HG03066 (cell line): ENCODE measurements around the gene CELF5.
"Not testable (repeated sequence)": the region's sequence is repeated elsewhere in the genome, so short reads cannot be mapped to it uniquely, and the experiment has no call there.

Source experiments
- ATAC-seq: cut with Tn5 transposase; IDR thresholded peaks from one replicate; pipeline ENCODE4 v1.9.1; 2021; ENCODE audit warnings: low read depth; ENCODE audit not compliant: unreplicated experiment

CELF5 gene

GRCh38 chr19:3206216-3206953, 18.1 kb upstream of the CELF5 start:
- no peak for ATAC-seq

DNA sequence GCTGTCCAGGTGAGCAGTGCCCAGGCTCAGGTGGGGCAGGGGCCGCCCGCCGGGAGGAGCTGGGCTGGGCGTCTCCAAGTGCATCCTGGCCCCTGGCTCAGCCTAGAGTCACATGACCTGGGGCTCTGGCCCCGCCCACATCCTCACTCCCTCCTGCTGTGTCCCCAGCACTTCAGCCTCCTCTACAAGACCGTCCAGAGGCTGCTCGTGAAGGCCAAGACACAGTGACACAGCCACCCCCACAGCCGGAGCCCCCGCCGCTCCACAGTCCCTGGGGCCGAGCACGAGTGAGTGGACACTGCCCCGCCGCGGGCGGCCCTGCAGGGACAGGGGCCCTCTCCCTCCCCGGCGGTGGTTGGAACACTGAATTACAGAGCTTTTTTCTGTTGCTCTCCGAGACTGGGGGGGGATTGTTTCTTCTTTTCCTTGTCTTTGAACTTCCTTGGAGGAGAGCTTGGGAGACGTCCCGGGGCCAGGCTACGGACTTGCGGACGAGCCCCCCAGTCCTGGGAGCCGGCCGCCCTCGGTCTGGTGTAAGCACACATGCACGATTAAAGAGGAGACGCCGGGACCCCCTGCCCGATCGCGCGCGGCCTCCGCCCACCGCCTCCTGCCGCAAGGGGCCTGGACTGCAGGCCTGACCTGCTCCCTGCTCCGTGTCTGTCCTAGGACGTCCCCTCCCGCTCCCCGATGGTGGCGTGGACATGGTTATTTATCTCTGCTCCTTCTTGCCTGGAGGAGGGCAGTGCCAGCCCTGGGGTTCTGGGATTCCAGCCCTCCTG, 16.8 kb upstream of the CELF5 start:
- ATAC-seq: no peak

- no peak for ATAC-seq
Measured at GRCh38 chr19:3208317-3209207, 15.9 kb upstream of the CELF5 start.

GRCh38 chr19:3210347-3211017, 14.0 kb upstream of the CELF5 start:
- ATAC-seq: no peak

GRCh38 chr19:3211191-3211590, 13.3 kb upstream of the CELF5 start:
- no peak for ATAC-seq

DNA sequence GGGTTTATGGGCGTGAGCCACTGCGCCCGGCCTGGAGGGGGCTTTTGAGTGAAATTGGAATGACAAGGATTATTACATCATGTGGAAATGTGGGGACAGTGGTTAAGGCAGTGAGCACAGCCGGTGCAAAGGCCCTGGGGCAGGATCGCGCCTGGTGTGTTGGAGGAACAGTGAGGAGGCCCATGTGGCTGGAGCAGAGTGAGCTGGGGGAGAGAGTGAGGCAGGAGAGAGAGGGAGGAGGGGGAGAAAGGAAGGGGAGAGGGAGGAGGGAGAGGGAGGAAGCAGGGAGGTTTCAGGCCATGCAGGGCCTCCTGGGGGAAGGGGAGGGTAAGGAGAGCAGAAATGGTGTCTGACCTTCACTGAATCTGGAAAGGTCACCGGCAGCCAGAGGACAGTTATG, 11.3 kb upstream of the CELF5 start:
- no peak for ATAC-seq

DNA sequence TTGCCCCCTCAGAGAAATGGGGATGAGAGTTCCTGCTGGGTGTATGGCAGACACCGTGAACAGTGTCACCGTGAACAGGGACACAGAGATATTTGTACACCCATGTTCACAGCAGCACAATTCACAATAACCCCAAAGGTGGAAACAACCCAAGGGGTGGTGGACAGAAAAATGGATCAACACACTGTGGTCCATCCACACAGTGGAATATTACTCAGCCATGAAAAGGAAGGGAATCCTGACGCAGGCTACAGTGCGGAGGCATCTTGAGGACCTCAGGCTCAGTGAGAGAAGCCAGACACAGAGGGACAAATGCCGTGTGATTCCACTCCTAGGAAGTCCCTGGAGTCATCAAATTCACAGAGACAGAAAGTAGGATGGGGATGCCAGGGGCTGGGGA, 7.6 kb upstream of the CELF5 start:
- ATAC-seq: no peak

- no peak for ATAC-seq
Measured at GRCh38 chr19:3220576-3220975, 3.9 kb upstream of the CELF5 start.

DNA sequence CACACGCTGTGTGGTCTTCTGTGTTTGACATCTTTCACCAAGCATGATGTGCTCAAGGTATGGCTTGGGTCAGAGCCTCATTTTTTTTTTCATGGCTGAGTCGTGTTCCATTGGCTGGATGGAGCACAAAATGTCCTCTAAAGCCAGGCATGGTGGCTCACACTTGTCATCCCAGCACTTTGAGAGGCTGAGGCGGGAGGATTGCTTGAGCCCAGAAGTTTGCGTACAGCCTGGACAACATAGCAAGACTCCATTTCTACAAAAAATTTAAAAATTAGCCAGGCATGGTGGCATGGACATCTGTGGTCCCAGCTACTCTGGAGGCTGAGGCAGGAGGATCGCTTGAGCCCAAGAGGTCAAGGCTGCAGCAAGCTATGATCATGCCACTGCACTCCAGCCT, 2.9 kb upstream of the CELF5 start:
- not testable (repeated sequence) for ATAC-seq

DNA sequence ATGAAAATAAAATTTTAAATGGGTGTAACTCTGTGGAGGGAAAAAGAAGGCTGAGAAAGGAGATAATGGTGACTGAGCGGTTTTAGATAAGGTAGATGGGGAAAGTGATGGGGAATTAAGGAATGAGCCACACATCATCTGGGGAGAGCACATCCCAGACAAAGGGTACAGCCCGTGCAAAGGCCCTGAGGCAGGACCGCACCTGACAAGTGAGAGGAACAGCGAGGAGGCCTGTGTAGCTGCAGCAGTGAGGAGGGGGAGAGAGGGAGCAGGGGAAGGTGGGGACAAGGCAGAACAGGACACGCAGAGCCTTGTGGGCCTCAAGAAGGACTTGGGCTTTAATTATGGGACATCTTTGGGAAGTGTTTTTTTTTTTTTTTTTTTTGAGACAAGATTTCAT, 1.8 kb upstream of the CELF5 start:
- no peak for ATAC-seq

DNA sequence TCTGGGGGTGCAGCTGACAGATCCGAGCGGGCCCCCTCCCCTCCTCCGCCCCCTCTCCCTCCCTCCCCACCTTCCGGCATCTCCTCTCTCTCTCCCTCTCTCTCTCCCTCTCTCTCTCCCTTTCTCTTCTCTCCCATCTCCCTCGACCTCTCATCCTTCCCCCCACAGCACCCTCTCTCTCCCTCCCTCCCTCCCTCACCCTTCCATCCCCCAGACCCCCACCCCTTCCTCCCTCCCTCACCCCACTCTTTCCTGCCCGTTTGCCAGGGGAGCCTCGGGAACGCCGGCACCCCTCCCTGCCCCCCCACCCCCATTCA, 666 bp downstream of the CELF5 start:
- no peak for ATAC-seq

DNA sequence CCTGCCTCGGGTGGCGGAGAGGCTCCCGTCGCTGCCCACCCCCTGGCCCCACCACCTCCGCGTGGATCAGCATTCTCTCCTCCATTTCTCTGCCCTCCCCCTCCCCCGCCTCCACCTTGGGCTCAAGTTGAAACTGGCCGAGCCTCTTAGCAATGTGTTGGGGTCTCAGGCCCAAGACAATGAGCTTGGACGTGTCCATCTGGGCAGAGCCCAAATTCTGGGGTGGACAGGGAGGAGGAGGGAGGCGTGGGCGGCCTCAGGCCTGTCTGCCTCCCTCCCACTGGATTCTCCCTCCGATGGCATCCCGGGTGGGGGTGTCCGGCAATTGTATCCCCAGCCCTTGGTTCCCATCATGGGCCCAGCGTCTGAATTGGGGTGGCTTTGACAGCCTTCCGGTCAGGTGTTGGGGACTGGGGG, 1.2 kb downstream of the CELF5 start:
- no peak for ATAC-seq

DNA sequence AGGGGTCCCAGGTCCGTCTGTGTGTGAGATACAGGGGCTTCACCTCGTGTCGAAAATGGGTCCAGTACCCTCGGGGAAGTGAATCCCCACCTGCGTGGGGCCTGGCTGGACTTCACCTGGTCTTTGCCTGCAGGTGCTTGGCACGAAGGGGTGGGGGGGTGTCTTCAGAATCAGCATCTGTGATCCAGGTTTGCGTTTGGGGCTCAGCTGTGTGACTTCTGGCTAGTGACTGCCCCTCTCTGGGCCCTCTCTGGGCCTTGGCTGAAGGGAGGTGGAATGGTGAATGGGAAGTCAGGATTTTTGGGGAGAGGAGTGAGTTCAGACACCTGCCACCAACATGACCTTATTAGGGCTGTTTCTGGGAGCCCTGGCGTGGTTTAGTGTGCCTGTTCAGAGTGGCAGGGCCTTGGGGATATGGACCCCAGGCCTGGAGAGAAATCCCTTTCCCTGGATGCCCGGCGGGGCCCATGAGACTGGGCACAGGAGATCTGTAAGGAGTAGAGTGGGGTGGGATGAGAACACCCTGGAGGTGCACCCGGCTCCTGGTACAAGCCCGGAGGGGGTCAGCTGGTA, 2.7 kb downstream of the CELF5 start:
- no peak for ATAC-seq

DNA sequence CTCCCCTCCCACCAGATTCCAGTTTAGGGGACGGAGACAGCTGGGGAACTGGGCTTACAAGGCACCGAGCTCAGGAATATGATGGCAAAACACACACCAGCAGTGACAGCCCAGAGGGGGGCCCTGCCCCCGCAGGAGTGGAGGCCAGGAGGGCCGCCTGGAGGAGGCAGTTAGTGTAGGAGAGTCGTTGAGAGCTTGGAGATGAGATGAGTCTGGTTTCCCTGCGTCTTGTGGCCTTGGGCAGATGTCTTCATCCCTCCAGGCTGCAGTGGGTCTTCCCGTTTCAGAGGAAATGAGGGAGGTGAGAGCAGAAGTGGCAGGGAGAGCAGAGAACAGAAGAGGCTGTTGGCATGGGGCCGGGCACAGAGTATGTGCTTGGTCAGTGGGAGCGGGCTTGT, 4.9 kb downstream of the CELF5 start:
- no peak for ATAC-seq

GRCh38 chr19:3229888-3230496, 5.5 kb downstream of the CELF5 start:
- no peak for ATAC-seq

GRCh38 chr19:3231288-3231687, 6.8 kb downstream of the CELF5 start:
- ATAC-seq: no peak

- ATAC-seq: no peak
Measured at GRCh38 chr19:3233116-3233515, 8.7 kb downstream of the CELF5 start.

- ATAC-seq: no peak
Measured at GRCh38 chr19:3233831-3234230, 9.4 kb downstream of the CELF5 start.

GRCh38 chr19:3234800-3235199, 10.3 kb downstream of the CELF5 start:
- ATAC-seq: no peak

DNA sequence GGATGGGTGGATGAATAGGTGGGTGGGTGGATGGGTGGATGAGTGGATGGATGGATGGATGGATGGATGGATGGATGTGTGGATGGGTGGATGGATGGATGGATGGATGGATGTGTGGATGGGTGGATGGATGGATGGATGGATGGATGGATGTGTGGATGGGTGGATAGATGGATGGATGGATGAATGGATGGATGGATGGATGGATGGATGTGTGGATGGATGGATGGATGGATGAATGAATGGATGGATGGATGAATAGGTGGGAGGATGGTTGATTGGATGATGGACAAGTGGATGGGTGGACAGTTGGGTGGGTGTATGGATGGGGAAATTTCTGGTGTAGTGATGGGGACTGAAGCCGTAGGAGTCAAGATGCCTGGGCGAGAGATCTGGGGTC, 11.1 kb downstream of the CELF5 start:
- ATAC-seq: not testable (repeated sequence)
